CD14-positive monocyte (primary cell): ENCODE results near the gene POLR2J. TPM values are rescaled to one million over a fixed set of nuclear protein-coding genes. Genes with fewer than 3 reads are reported as not detected.
"Not testable (repeated sequence)": the region's sequence is repeated elsewhere in the genome, so short reads cannot be mapped to it uniquely, and the experiment has no call there.

ENCODE experiments used
- DNase-seq, 3 donors: peaks; one replicate each; pipeline ENCODE4 v3.0.0-alpha.2; 2011 to 2022
- H2AFZ ChIP-seq: 2 replicates; pipeline ENCODE4 v1.6.0; 2012; ENCODE audit warnings: mild to moderate bottlenecking, low read depth, low read length, inconsistent platforms; ENCODE audit not compliant: insufficient read depth, poor library complexity, severe bottlenecking
- H3K27ac ChIP-seq, 2 donors: 1 replicate in 1 of 2; 2 replicates in 1 of 2; pipeline ENCODE4 v1.5.1; 2012 to 2013; ENCODE audit warnings: low read length in 2 of 2, control low read depth in 1 of 2, inconsistent platforms in 1 of 2, low read depth in 1 of 2, mild to moderate bottlenecking in 1 of 2
- H3K27me3 ChIP-seq, 2 donors: one replicate each; pipeline versions ENCODE4 v1.6.0 to v1.6.1; 2011 to 2013; ENCODE audit warnings: low read length in 2 of 2; ENCODE audit not compliant: control insufficient read depth in 2 of 2, insufficient read depth in 2 of 2
- H3K36me3 ChIP-seq, 2 donors: replicated peaks in 1 of 2; 1 replicate in 1 of 2; 2 replicates in 1 of 2; pipeline versions ENCODE4 v1.5.1 to v1.6.1; 2012 to 2013; ENCODE audit warnings: low read length in 2 of 2, control low read depth in 1 of 2, inconsistent platforms in 1 of 2, mild to moderate bottlenecking in 1 of 2; ENCODE audit not compliant: insufficient read depth in 2 of 2, control insufficient read depth in 1 of 2
- H3K4me1 ChIP-seq, 2 donors: 1 replicate in 1 of 2; 2 replicates in 1 of 2; pipeline versions ENCODE4 v1.5.1 to v1.6.1; 2012 to 2013; ENCODE audit warnings: low read length in 2 of 2, control low read depth in 1 of 2, inconsistent platforms in 1 of 2, mild to moderate bottlenecking in 1 of 2, moderate library complexity in 1 of 2; ENCODE audit not compliant: insufficient read depth in 2 of 2, control insufficient read depth in 1 of 2
- H3K4me2 ChIP-seq: replicated peaks from 2 replicates; pipeline ENCODE3; 2012; ENCODE audit warnings: low read length, moderate library complexity, mild to moderate bottlenecking; ENCODE audit not compliant: poor library complexity, severe bottlenecking; ENCODE audit errors: extremely low read depth
- H3K4me3 ChIP-seq, 3 experiments: fragments of 200-600 bp in 1 of 3; sonication (generic) in 1 of 3; replicated peaks in 1 of 3; 1 replicate in 2 of 3; 2 replicates in 1 of 3; pipeline ENCODE4 v1.5.1; 2011 to 2013; ENCODE audit warnings: low read length in 3 of 3, mild to moderate bottlenecking in 3 of 3, control low read depth in 2 of 3, low read depth in 2 of 3, inconsistent platforms in 1 of 3, moderate library complexity in 1 of 3
- H3K79me2 ChIP-seq: 2 replicates; pipeline ENCODE4 v1.6.0; 2012; ENCODE audit warnings: mild to moderate bottlenecking, control low read depth, inconsistent platforms, low read length, moderate library complexity; ENCODE audit not compliant: insufficient read depth
- H3K9ac ChIP-seq: 2 replicates; pipeline ENCODE4 v1.6.0; 2017; ENCODE audit warnings: low read length, mild to moderate bottlenecking; ENCODE audit not compliant: insufficient read depth, poor library complexity, severe bottlenecking
- H3K9me3 ChIP-seq, 2 donors: replicated peaks in 1 of 2; 1 replicate in 1 of 2; 2 replicates in 1 of 2; pipeline versions ENCODE4 v1.5.1 to v1.6.1; 2012 to 2013; ENCODE audit warnings: low read length in 2 of 2, control low read depth in 1 of 2; ENCODE audit not compliant: control insufficient read depth in 1 of 2, insufficient read depth in 1 of 2
- H4K20me1 ChIP-seq: 2 replicates; pipeline ENCODE4 v1.6.0; 2012; ENCODE audit warnings: mild to moderate bottlenecking, low read length, control low read depth, moderate library complexity; ENCODE audit not compliant: insufficient read depth
- H3K27ac Mint-ChIP-seq, 7 donors: one replicate each; pipeline ENCODE4 v1.8.0; 2020; ENCODE audit warnings: mild to moderate bottlenecking in 7 of 7, mixed read lengths in 7 of 7, moderate library complexity in 6 of 7, inconsistent platforms in 2 of 7
- H3K27me3 Mint-ChIP-seq, 3 donors: one replicate each; pipeline ENCODE4 v1.8.0; 2021 to 2022; ENCODE audit warnings: low read depth in 3 of 3, mild to moderate bottlenecking in 3 of 3, mixed read lengths in 3 of 3, moderate library complexity in 3 of 3, inconsistent platforms in 1 of 3
- H3K36me3 Mint-ChIP-seq, 2 donors: one replicate each; pipeline ENCODE4 v1.8.0; 2020; ENCODE audit warnings: mixed read lengths in 2 of 2, inconsistent platforms in 1 of 2, mild to moderate bottlenecking in 1 of 2
- H3K4me1 Mint-ChIP-seq: one replicate; pipeline ENCODE4 v1.8.0; 2020; ENCODE audit warnings: mild to moderate bottlenecking, mixed read lengths
- H3K4me3 Mint-ChIP-seq, 2 donors: one replicate each; pipeline ENCODE4 v1.8.0; 2020; ENCODE audit warnings: mild to moderate bottlenecking in 2 of 2, mixed read lengths in 2 of 2, moderate library complexity in 1 of 2
- H3K9me3 Mint-ChIP-seq, 7 donors: one replicate each; pipeline ENCODE4 v1.8.0; 2020 to 2022; ENCODE audit warnings: mixed read lengths in 7 of 7, mild to moderate bottlenecking in 6 of 7, moderate library complexity in 6 of 7, inconsistent platforms in 2 of 7
- WGBS: methylation state at CpG from one replicate; pipeline ENCODE4 v1.1.5; 2013; ENCODE audit warnings: missing lambda C conversion rate; ENCODE audit not compliant: insufficient coverage; 5-methylcytosine and 5-hydroxymethylcytosine counted together
- intact Hi-C, 2 donors: fragments of 100-400 bp; cut with micrococcal nuclease; formaldehyde crosslinking; loops; one replicate each; pipeline versions ENCODE4 v1.15.0 to v1.15.1; 2023
- polyA plus RNA-seq, 3 donors: library from polyadenylated mRNA; depleted of rRNA in 1 of 3; unstranded in 2 of 3; stranded (reverse) in 1 of 3; fragments of 300-500 nt in 2 of 3; fragments of >200 nt in 1 of 3; fragmentation: Illumina TruSeq in 2 of 3; gene quantifications; 1 replicate in 2 of 3; 2 replicates in 1 of 3; pipeline ENCODE4 v1.2.3, GENCODE V29; 2012 to 2021

POLR2J gene
- polyA plus RNA-seq, 3 donors: 65.7 to 104 (median 85.0) TPM

GRCh38 chr7:102497308-102497707 is 18.6 kb upstream of the POLR2J start:
- intact Hi-C loops, H3K4me2 ChIP-seq, H3K9me3 Mint-ChIP-seq: not testable (repeated sequence)

GRCh38 chr7:102496861-102497260 is 18.1 kb upstream of the POLR2J start:
- H3K36me3 Mint-ChIP-seq, H3K4me1 ChIP-seq, H3K4me2 ChIP-seq, H3K9me3 Mint-ChIP-seq, H3K27ac Mint-ChIP-seq, H3K27me3 ChIP-seq, H3K36me3 ChIP-seq, H3K27ac ChIP-seq, H3K27me3 Mint-ChIP-seq, H3K4me3 Mint-ChIP-seq, intact Hi-C loops, H2AFZ ChIP-seq, H3K9ac ChIP-seq, H4K20me1 ChIP-seq, DNase-seq, H3K9me3 ChIP-seq, H3K79me2 ChIP-seq, H3K4me1 Mint-ChIP-seq, H3K4me3 ChIP-seq: not testable (repeated sequence)
- WGBS: no CpG with 5 or more reads among the region's 10 CpGs

More at GRCh38 chr7:102497308-102497707, 18.6 kb upstream of the POLR2J start:
- not testable (repeated sequence) for H3K27me3 Mint-ChIP-seq, H4K20me1 ChIP-seq, H3K4me1 Mint-ChIP-seq, H3K27ac ChIP-seq, H3K79me2 ChIP-seq, DNase-seq, H3K9me3 ChIP-seq, H3K9ac ChIP-seq, H3K36me3 ChIP-seq, H3K4me3 ChIP-seq, H3K27ac Mint-ChIP-seq, H3K4me3 Mint-ChIP-seq, H3K4me1 ChIP-seq, H2AFZ ChIP-seq, H3K36me3 Mint-ChIP-seq, H3K27me3 ChIP-seq
- no CpG with 5 or more reads among the region's 5 CpGs for WGBS

- H3K36me3 Mint-ChIP-seq, H3K79me2 ChIP-seq, H3K9me3 Mint-ChIP-seq, H3K27me3 Mint-ChIP-seq, H2AFZ ChIP-seq, H3K4me3 ChIP-seq, H3K4me1 ChIP-seq, H3K4me2 ChIP-seq, H3K27me3 ChIP-seq, intact Hi-C loops, H3K36me3 ChIP-seq, H4K20me1 ChIP-seq, H3K27ac Mint-ChIP-seq, H3K9ac ChIP-seq, H3K4me3 Mint-ChIP-seq, DNase-seq, H3K9me3 ChIP-seq, H3K4me1 Mint-ChIP-seq, H3K27ac ChIP-seq: not testable (repeated sequence)
- WGBS: no CpG with 5 or more reads among the region's 67 CpGs
Observed at GRCh38 chr7:102494473-102495149, 15.9 kb upstream of the POLR2J start.

- H3K27me3 Mint-ChIP-seq, H3K27ac ChIP-seq, intact Hi-C loops, DNase-seq, H3K4me3 Mint-ChIP-seq, H4K20me1 ChIP-seq, H3K9me3 Mint-ChIP-seq, H3K27ac Mint-ChIP-seq, H3K36me3 ChIP-seq, H2AFZ ChIP-seq, H3K4me2 ChIP-seq, H3K9ac ChIP-seq, H3K4me3 ChIP-seq, H3K4me1 Mint-ChIP-seq, H3K36me3 Mint-ChIP-seq, H3K27me3 ChIP-seq, H3K4me1 ChIP-seq, H3K9me3 ChIP-seq, H3K79me2 ChIP-seq: not testable (repeated sequence)
- no CpG with 5 or more reads among the region's 15 CpGs for WGBS
Observed at GRCh38 chr7:102494026-102494425, 15.3 kb upstream of the POLR2J start.
